ENCODE results near the gene RPS6KA2.

DNA sequence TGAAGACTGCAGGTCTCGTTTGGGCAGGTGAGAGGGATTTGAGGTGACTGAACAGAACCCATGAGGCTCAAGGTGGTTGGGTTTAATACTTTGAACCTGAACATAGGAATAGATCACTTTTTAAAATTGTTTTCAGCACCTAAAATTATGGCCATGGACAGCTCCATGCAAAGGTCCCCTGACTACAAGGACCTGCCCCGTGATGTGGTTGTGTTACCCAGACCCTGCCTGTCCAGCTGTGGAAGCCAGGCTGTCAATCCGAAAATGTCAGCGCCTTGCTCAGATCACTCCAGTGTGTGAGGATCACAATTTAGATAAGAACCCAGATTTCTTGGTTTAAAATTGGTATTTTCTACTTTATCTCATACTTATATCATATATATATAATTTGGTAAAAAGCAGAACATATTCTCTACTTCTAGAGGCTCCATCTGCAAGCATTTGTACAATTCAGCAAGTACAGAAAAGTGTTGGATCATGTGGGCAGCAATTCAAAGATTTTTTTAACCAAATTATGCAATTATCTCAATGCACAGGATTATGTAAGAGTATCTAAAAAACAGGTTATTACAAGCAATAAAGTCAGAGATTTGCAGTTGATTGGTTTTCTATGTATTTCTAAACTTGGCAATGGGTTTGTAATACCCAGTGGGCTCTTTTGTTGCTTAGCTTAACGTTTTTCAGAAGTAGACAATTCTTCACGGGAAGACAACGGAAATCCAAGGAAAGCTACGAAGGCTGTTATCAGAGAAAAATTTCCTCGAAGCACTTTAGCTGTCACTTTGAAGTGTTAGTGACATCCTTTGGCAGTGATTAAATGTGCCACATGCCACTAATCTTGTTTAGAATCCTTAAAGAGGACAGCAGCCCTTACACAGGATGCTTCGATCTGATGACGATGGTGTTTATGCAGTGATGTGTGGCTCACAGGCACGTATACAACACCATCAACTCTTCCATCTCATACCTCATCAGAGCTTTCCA is 24.1 kb upstream of the RPS6KA2 start:
- TF ChIP-seq CTCF (IDR thresholded peaks at IDR 0.05; ENCODE audit: insufficient read depth, low read length), result no peak
- TF ChIP-seq GABPA (IDR thresholded peaks at IDR 0.05; ENCODE audit: low read depth), result no peak

All from HL-60 (cell line).